ENCODE results near the gene PNMA6F. TPM values are rescaled to one million over a fixed set of nuclear protein-coding genes. Genes with fewer than 3 reads are reported as not detected.
"Not testable (repeated sequence)": the region's sequence is repeated elsewhere in the genome, so short reads cannot be mapped to it uniquely, and the experiment has no call there.

PNMA6F gene
- total RNA-seq, 2 donors from 2014 or later: not detected

DNA sequence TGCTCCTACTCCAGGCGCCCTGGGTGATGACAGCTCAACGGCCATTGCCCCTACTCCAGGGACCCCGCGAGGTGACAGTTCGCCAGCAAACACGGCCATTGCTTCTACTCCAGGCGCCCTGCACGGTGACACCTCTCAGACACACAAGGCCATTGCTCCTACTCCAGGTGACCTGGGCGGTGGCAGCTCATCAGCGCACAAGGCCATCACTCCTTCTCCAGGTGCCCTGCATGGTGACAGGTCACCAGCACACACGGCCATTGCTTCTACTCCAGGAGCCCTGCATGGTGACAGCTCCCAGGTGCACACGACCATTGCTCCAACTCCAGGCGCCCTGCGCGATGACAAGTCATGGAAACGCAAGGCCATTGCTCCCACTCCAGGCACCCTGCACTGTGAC lies 46.1 kb downstream of the PNMA6F start:
- H3K9me3 Mint-ChIP-seq; H3K27ac Mint-ChIP-seq; H3K27me3 Mint-ChIP-seq; ATAC-seq; DNase-seq (ENCODE audit: low spot score); H3K4me1 Mint-ChIP-seq (ENCODE audit: low read depth in 2 of 2); H3K36me3 Mint-ChIP-seq; H3K4me3 Mint-ChIP-seq: not testable (repeated sequence)

- not testable (repeated sequence) for H3K27me3 Mint-ChIP-seq; ATAC-seq; H3K4me3 Mint-ChIP-seq; H3K36me3 Mint-ChIP-seq; H3K9me3 Mint-ChIP-seq; DNase-seq (ENCODE audit: low spot score); H3K27ac Mint-ChIP-seq; H3K4me1 Mint-ChIP-seq (ENCODE audit: low read depth in 2 of 2)
These were observed 49.0 kb downstream of the PNMA6F start for GRCh38 chrX:153272584-153272983.

DNA sequence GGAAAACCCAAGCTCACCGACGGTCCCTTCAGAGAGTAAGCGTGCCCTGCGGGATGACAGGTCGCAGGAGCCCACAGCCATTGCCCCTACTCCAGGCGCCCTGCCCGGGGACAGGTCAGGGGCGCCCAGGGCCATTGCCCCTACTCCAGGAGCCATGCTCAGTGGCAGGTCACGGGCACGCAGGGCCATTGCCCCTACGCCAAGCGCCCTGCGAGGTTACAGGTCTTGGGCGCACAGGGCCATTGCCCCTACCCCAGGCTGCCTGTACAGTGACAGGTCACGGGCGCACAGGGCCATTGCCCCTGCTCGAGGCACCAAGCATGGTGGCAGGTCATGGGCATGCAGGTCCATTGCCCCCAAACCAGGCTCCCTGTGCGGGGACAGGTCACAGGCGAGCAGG lies 49.5 kb downstream of the PNMA6F start:
- not testable (repeated sequence) for H3K4me1 Mint-ChIP-seq (ENCODE audit: low read depth in 2 of 2); H3K9me3 Mint-ChIP-seq; DNase-seq (ENCODE audit: low spot score); H3K27me3 Mint-ChIP-seq; H3K27ac Mint-ChIP-seq; H3K36me3 Mint-ChIP-seq; H3K4me3 Mint-ChIP-seq
- ATAC-seq: peak in 1 of 2 donors; percentile 11

Other genes with a start within 250 kb of the PNMA6F start
- gene PNMA6A, start 249.3 kb downstream of the PNMA6F start, total RNA-seq: under 1 TPM in 1 of 2 donors, not detected in 1; 0.20 TPM
- not detected for gene MAGEA1, start 142.5 kb downstream of the PNMA6F start, total RNA-seq
- 10 to 100 TPM; 13.2 to 15.1 TPM for gene ZNF275, start 12.4 kb upstream of the PNMA6F start, total RNA-seq
- not detected for gene PNMA6E, start 79.6 kb upstream of the PNMA6F start, total RNA-seq
- 1 to 10 TPM; 2.1 to 3.3 TPM for gene ZFP92, start 89.7 kb upstream of the PNMA6F start, total RNA-seq
- gene TREX2, start 124.3 kb upstream of the PNMA6F start, total RNA-seq: 1 to 10 TPM; 1.4 to 4.5 TPM
- 10 to 100 TPM; 39.0 to 70.6 TPM for gene HAUS7, start 148.8 kb upstream of the PNMA6F start, total RNA-seq
- not detected for gene BGN, start 173.2 kb upstream of the PNMA6F start, total RNA-seq
- gene ATP2B3, start 195.9 kb upstream of the PNMA6F start, total RNA-seq: not detected